Smooth muscle cell of the pulmonary artery (primary cell): ENCODE data around the gene EIF3F. TPM values are rescaled to one million over a fixed set of nuclear protein-coding genes. Genes with fewer than 3 reads are reported as not detected.

ENCODE experiments used
- total RNA-seq: library from RNA; depleted of rRNA; stranded (reverse); fragments of >200 nt; gene quantifications from 2 replicates; pipeline ENCODE4 v1.2.3, GENCODE V29; 2014

EIF3F gene, protein sequence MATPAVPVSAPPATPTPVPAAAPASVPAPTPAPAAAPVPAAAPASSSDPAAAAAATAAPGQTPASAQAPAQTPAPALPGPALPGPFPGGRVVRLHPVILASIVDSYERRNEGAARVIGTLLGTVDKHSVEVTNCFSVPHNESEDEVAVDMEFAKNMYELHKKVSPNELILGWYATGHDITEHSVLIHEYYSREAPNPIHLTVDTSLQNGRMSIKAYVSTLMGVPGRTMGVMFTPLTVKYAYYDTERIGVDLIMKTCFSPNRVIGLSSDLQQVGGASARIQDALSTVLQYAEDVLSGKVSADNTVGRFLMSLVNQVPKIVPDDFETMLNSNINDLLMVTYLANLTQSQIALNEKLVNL
- 428 and 443 TPM in 2 replicates for total RNA-seq

DNA sequence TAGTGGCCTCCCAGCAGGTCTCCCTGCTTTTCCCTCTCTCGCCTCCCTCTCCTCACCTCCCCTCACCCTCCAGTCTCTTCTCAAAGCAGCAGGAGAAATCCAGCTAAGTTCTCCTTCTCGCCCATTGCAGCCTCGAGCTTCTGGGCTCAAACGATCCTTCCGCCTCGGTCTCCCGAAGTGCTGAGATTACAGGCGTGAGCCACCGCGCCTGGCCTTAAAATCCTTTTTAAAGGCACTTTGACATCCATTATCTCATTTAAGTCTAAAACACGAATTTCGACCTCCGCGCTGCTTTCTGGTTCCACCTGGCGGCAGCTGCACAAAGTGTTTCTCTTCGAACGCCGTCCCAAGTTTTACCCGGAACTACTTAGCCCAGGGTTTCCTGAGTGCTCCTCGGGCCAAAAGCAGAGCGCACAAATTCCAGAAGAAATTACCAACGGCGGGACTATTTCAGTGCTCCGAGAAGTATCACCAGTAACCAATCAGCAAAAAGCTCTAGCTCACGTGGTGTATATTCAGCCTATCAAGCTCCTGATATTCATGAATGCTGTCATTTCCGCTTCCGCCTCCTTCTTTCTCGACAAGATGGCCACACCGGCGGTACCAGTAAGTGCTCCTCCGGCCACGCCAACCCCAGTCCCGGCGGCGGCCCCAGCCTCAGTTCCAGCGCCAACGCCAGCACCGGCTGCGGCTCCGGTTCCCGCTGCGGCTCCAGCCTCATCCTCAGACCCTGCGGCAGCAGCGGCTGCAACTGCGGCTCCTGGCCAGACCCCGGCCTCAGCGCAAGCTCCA lies at the start of gene EIF3F:
Gene EIF3F, plus strand, starts transcription at position 570 of the 792 bp plus-strand sequence. Its CDS starts 16 bp downstream, at position 586.

DNA sequence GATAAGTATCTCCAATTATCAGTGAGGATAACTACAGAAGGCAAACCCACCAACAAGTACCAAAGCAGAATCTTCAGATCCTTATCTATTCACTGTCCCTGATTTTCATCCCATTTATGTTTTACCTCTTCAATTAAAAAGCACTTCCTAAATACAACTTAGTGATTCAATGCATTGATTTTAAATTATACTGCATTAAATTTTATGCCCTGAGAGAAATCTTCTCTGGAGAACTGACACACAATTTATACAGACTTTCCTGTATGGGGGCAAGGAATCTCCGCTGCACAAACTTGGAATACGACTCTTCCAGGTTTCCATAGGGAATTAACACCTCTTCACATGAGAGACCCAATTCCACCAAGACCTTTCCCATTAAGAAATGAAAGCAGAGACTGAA lies 45.5 kb upstream of the EIF3F start, which contains the start of gene OR10A3:
Gene OR10A3, minus strand, starts transcription at position 101 of the 400 bp plus-strand sequence. CDS start 2,188 bp downstream, outside the sequence.

GRCh38 chr11:7965386-7965785 lies 21.8 kb upstream of the EIF3F start, which contains the start of gene NLRP10:
Gene NLRP10 (minus strand): TSS chr11:7965447. CDS start chr11:7963495, 1,952 bp downstream.

Other genes starting within 250 kb of the EIF3F start
- not detected in 2 replicates for gene OR5P2, start 190.4 kb upstream of the EIF3F start, total RNA-seq
- not detected in 2 replicates for gene OR5P3, start 156.5 kb upstream of the EIF3F start, total RNA-seq
- gene OR10A6, start 56.1 kb upstream of the EIF3F start, total RNA-seq, result 0.03 TPM in 1 of 2 replicates, not detected in the other
- gene OR10A3, start 45.6 kb upstream of the EIF3F start, total RNA-seq, result 0.07 TPM in 1 of 2 replicates, not detected in the other
- gene NLRP10, start 21.9 kb upstream of the EIF3F start, total RNA-seq, result 3.5 and 6.7 TPM in 2 replicates
- gene TUB, start 93.9 kb downstream of the EIF3F start, total RNA-seq, result 8.2 and 16.4 TPM in 2 replicates
- gene RIC3, start 181.7 kb downstream of the EIF3F start, total RNA-seq, result not detected in 2 replicates